Activated gamma-delta T cell (primary cell): ENCODE results near the gene NACAD.
"Not testable (repeated sequence)": the region's sequence is repeated elsewhere in the genome, so short reads cannot be mapped to it uniquely, and the experiment has no call there.

Experiments used
- DNase-seq: peaks from one replicate; lab custom pipeline; 2025; lab: John Stamatoyannopoulos, UW

Gene NACAD

DNA sequence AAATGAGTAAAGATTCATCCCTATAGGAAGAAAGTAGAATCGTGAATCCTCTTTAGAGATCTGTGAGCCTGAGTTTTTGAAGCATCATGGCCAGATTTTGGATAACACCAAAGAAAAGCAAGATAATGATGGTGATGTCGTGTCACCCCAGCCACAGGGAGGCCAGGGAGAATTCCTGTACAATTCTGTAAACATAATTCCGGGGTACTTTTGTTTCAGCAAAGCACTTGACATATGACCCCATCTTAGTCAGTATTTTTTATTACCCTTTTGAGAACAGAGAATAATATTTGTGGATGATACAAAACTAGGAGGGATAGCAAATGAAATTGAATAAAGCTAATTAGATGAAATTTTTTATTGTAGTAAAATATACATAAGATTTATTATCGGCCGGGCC, 33.8 kb downstream of the NACAD start:
- no peak for DNase-seq

DNA sequence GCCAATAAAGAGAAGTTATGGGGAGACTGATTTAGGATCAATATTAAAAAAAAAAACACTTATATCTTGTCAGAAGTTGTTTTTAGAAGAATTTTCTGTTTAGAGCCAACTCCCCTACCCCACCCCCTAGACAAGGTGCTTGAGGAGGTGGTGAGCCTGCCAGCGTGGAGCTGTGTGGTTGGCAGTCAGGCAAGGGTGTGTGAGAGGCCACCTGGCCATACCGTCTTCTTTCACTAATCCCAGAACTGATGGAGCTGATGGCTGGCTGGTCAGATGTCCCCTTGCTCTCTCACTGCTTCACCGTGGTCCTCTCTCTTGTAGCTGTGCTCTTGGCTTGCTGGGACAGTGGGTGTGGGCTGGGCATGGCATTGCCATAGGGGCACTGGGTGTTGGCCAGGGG, 34.3 kb downstream of the NACAD start:
- DNase-seq, result no peak

DNA sequence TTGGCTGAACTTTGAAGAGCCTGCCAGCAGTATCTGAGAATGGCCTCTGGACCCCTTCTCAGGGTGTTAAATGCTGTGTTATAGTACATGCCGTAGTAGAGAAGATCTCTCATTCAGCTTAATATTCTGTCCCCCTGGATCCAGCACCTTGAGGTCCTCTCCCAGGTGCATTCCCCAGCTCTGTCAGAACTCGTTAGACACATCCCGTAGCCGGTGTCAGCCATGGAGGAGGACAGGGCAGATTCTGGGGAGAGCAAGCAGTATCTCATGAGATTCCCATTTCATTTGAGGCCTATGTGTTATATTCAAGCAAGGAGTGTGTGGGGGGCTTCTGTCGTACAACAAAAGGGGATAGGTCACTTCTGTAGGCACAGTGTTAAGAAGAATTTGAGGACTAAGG, 34.8 kb downstream of the NACAD start:
- no peak for DNase-seq

DNA sequence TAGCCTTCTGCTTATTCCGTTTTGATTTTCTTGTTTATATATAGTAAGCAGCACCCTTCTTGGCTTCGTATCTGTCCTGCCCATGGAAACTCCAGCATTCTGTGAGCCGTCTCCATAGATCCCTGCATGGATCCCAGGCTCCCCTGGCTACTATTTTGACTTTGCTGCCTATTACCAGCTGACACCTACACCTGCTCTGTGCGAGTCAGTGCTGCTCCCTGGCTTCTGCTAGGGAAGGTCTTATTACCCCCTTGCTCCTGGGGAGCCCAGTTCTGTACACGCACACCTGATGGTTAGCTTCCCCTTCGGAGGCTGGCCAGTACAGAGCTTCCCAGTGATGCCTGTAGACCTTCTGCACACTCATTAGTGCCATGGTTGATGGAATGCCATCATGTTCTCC, 35.4 kb downstream of the NACAD start:
- no peak for DNase-seq

DNA sequence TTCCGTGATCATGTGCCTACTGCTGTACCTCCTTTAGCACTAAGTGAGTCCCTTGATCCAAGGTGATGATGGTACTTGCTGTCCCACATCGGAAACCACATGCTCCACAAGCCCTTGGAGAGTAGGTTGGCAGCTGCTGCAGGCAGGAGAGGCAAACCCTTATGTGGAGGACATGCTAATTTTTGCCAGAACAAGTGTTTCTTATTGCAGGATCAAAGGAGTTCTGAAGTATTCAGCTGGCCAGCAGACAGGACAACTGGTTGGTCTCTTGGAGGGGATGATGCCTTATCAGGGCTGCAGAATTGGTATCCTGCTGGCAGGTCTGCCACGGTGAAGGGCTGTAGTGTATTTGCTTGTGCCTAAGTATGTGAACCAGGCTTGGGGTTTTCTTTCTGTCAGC, 36.8 kb downstream of the NACAD start:
- DNase-seq, result no peak

DNA sequence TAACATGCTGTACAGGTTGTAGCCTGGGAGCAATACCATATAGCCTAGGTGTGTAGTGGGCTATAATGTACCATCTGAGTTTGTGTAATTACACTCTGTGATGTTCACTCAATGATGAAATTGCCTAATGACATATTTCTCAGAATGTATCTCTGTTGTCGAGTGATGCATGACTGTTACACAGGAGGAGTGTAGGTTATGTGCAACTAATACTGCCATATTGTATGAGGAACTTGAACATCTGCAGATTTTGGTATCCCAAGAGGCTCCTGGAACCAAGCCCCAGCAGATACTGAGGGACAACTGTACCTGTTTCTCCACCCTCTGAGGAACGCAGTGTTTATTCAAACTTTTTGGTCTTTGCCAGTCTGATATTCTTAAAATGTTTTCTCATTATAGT, 38.6 kb downstream of the NACAD start:
- DNase-seq, result no peak

DNA sequence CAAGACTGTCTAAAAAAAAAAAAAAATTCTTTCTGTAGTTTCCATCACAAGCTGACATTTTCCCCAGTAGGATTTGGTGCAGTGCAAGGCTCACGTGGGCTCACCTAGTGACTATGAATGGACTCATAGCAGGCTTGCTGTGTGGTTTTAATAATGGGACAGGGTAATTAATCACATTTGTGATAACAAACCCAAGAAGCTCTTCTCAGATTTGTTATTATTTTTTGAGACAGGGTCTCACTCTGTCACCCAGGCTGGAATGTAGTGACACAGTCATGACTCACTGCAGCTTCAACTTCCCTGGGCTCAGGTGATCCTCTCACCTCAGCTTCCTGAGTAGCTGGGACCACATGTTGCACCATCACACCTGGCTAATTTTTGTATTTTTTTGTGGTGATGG, 40.0 kb downstream of the NACAD start:
- no peak for DNase-seq

DNA sequence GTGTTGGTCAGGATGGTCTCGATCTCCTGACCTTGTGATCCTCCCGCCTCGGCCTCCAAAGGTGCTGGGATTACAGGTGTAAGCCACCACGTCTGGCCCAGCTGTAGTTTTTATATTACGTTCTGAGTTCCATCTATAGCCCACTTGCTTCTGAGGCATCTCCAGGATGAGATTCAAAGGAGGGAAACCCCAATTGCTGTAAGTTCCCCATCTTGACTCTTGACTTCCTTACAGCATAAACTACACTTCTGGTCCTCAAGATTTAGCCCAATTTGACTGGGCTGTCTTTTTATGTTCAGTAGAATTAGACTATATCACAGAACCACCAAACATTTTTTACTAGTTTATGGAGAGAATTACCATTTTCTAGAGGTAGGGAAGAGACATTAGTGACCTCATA, 44.4 kb downstream of the NACAD start:
- no peak for DNase-seq

DNA sequence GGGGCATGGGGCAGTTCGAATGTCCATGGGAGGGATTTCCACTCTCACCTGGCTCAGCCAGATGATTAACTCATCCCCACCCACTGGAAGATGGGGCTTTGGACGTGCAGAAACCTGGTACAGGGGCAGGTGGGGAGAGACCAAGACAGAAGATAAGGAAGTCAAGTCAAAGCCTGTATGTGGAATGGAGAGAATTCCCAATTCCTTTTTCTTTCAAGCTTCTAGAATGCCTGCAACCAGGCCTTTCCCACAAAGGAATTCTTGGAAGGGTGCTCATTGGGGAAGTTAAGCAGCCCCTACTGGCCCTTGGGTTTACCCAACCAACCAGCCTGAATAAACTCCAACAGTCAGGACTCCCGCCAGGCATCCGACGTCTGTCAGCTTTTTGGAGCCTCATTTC, 49.7 kb downstream of the NACAD start:
- DNase-seq, result no peak

DNA sequence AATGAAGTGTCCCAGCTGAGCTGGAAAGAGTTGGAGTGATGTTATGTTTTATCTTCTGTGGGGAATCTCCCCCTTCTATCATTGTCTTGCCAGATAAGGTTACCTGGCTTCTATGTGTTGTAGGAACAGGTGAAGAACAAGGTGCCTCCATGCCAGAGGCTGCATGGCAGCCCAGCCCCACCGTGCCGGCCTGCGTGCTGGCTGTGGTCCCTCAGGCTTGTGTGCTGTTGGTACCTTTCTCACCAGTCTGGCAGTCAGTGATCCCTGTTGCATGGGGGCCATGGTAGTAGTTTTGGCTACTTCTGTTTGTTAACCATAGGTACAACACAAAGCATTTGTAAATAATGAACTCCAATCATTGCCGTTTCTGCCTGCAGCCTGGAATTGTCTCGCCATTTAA, 50.9 kb downstream of the NACAD start:
- no peak for DNase-seq

DNA sequence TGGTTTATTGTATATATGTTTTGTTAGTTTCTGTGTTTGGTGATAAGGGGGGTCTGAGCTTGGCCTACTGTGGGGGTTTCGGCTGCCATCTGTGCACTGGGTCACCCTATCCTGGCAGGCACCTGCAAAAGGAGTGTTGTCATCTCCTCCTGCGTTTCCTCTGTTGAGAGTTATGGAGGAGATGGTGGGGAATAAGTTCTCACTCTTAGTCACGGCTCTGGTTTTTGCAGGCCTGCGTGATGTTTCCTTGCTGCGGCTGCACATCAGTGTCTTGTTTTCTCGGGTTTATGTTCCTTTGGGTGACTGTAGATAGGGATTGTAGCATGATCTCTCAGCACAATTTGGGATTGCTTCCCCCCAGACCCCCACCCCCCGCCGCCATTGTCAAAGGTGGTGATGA, 52.0 kb downstream of the NACAD start:
- no peak for DNase-seq

DNA sequence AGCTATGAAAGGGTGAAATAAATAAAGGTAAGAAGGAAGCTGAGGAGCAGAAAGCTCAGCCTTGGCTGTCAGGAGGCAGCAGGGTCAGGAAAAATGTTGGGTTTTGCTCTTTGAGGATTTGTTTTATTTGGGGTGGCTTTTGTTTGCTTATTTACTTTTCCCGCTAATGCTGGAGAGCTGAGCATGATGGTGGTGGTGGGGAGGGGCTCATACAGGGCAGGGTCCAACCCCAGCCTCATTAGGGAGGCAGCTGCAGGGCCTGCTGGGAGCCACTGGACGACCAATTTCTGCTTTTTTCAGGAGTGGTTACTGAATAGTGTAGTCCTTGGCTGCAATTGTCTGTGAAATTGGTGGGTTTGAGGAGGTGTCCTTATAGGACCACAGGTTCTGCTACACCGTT, 52.5 kb downstream of the NACAD start:
- DNase-seq, result no peak

DNA sequence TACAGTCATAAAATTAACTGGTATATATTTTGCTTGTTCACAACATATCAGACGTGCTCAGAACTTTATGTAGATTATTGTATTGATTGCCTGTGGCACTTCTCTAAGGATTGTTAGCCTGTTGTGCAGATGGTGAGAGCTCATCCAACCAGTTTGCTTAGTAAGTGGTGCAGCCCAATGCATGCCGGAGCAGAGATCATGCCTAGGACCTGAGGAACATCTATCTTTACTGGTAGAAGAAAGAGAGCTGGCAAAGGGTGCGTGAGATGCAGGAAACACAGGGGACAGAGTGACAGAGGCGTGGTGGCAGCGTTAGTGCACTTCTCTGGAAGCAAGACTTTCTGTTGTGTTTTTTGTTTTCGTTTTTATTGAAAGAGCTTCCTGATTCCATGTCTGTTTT, 52.9 kb downstream of the NACAD start:
- no peak for DNase-seq

DNA sequence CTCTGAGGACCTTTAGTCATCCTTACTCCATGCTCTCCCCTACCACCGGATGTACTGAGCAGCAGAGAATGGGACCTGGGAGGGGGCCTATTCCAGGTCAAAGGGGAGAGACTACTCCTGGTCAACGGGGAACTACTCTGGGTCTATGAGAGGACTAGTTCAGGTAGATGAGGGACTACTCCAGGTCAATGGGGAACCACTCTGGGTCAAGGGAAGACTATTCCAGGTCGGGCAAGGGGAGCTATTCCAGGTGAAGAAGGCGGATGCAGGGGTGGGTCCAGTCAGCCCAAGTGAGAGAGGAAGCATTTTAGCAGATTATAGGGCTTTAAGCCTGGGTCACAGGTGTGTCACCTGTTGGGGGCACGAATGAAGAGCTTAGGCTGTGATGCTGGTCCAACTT, 53.4 kb downstream of the NACAD start:
- DNase-seq, result no peak

DNA sequence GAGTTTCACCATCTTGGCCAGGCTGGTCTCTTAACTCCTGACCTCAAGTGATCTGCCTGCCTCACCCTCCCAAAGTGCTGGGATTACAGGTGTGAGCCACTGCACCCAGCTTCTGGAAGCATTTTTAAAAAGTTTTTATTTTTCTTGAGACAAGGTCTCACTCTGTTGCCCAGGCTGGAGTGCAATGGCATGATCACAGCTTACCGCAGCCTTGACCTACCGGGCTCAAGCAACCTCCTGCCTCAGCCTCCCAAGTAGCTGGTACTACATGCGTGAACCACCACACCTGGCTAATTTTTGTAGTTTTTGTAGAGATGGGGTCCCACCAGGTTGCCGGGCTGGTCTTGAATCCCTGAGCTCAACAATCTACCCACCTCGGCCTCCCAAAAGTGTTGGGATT, 54.1 kb downstream of the NACAD start:
- not testable (repeated sequence) for DNase-seq

DNA sequence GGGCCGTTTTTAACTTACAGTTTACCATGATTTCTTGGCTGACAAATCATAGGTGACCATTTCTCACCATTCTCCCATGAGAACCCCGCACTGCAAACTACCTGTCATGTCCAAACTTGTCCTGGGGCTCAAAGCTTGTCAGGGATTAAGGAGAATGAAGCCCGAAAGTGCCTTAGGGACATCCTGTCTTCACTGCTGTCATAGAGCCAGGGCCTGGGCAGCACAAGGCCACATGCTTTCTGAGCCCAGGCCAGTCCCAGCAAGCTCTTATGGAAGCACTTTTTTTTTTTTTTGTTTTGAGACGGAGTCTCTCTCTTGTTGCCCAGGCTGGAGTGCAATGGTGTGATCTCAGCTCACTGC, 54.9 kb downstream of the NACAD start:
- DNase-seq, result no peak

DNA sequence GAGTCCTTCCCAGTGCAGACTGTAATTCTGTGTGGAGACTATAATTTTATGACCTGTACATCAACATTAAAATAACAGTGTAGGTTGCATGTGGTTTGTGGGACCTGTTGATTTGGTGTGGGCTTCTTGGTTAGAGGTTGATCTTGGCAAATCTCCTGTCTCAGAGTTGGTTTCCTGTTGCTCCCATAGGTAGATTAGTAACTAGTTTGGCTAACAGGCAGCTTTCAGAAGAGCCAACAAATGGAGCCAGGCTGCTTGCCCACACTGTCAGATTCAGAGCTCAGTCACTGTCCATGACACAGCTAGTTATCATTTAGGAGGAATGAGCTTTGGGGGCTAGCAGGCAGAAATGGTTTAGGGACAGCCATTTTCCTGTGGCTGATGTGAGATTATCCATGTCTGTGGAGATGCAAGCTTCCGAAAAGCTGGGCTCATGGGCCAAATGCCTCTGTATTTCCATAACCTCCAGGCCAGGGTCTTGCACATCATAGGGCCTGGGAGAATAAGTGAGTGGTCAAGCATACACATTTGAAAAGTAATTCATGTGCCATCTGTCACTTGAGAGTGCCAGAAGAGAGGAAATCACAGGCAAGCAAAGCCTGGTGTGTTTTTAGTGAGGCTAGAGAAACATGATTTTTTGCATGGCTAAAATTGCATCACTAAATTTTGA, 55.4 kb downstream of the NACAD start:
- DNase-seq, result no peak

DNA sequence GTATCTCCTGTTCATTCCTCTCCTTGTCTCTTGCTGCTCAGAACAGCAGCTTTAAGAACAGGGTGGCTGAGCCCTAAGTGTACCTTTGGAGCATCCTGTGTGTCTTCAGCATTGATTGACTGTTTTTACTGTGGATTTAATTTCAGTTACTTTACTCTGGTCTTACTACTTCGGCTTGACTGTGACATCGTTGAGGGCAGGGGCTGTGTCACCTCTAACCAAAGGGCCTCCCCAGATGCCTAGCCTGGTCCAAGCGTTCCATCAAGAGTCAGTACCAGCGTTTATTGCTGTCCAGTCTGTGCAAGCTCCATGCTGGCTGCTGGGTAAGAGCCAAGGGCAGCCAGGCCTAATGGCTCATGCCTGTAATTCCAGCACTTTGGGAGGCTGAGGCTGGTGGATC, 56.3 kb downstream of the NACAD start:
- DNase-seq, result no peak

DNA sequence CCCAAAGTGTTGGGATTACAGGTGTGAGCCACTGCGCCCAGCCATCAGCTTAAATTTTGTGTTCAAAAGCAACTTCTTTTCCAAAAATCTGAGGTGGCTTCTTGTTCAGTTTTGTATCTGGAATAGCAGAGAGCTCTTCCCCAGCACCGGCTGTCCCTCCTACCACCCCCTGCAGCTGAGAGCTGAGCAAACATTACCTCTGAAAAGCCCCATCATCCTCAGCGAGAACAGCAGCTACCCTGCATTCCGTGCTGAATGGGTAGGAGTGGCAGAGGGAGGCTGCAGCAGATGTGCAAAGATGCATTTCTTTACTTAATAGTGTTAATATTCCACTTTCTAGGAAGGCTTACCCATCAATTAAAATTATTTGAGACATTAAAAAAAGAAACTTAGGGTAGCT, 56.9 kb downstream of the NACAD start:
- no peak for DNase-seq
